Sigmoid colon (tissue), 4 donors: ENCODE results near the gene ZNF777.

ENCODE experiments used
- CTCF ChIP-seq, 4 experiments: fragments of 450-650 bp in 3 of 4; fragments of 200-600 bp in 1 of 4; IDR thresholded peaks; one replicate each; pipeline ENCODE4 v1.5.1; 2016 to 2019; ENCODE audit warnings: antibody characterized with exemption in 4 of 4, mild to moderate bottlenecking in 3 of 4, moderate library complexity in 2 of 4
- POLR2AphosphoS5 ChIP-seq, 4 donors: sonication (generic); formaldehyde crosslinking; IDR thresholded peaks; one replicate each; pipeline ENCODE4 v1.6.1; 2017; ENCODE audit warnings: antibody characterized with exemption in 4 of 4

GRCh38 chr7:149490083-149490760, 29.4 kb upstream of the ZNF777 start:
- no peak for TF ChIP-seq CTCF (IDR thresholded peaks at IDR 0.05)
- TF ChIP-seq POLR2AphosphoS5 (IDR thresholded peaks at IDR 0.05) = no peak
